ENCODE measurements around the gene PRLR.
"Not testable (repeated sequence)": the region's sequence is repeated elsewhere in the genome, so short reads cannot be mapped to it uniquely, and the experiment has no call there.

PRLR gene

GRCh38 chr5:35195472-35195852, 34.8 kb downstream of the PRLR start:
- DNase-seq (ENCODE audit: low read depth in 2 of 2), result no peak

GRCh38 chr5:35194635-35195471, 35.4 kb downstream of the PRLR start:
- no peak for DNase-seq (ENCODE audit: low read depth in 2 of 2)

- no peak for DNase-seq (ENCODE audit: low read depth in 2 of 2)
Measured at GRCh38 chr5:35192506-35192905, 37.8 kb downstream of the PRLR start.

- DNase-seq (ENCODE audit: low read depth in 2 of 2), result not testable (repeated sequence)
Measured at GRCh38 chr5:35189801-35190200, 40.5 kb downstream of the PRLR start.

GRCh38 chr5:35188031-35188457, 42.2 kb downstream of the PRLR start:
- no peak for DNase-seq (ENCODE audit: low read depth in 2 of 2)

- not testable (repeated sequence) for DNase-seq (ENCODE audit: low read depth in 2 of 2)
Measured at GRCh38 chr5:35187621-35188020, 42.7 kb downstream of the PRLR start.

GRCh38 chr5:35186749-35187148, 43.5 kb downstream of the PRLR start:
- DNase-seq (ENCODE audit: low read depth in 2 of 2), result no peak

- DNase-seq (ENCODE audit: low read depth in 2 of 2), result no peak
Measured at GRCh38 chr5:35185518-35185917, 44.8 kb downstream of the PRLR start.

- DNase-seq (ENCODE audit: low read depth in 2 of 2), result no peak
Measured at GRCh38 chr5:35183556-35183955, 46.7 kb downstream of the PRLR start.

- no peak for DNase-seq (ENCODE audit: low read depth in 2 of 2)
Measured at GRCh38 chr5:35182910-35183535, 47.3 kb downstream of the PRLR start.

GRCh38 chr5:35182486-35182885, 47.8 kb downstream of the PRLR start:
- no peak for DNase-seq (ENCODE audit: low read depth in 2 of 2)

- DNase-seq (ENCODE audit: low read depth in 2 of 2), result no peak
Measured at GRCh38 chr5:35180046-35180445, 50.2 kb downstream of the PRLR start.

- DNase-seq (ENCODE audit: low read depth in 2 of 2), result no peak
Measured at GRCh38 chr5:35177783-35178182, 52.5 kb downstream of the PRLR start.

GRCh38 chr5:35172533-35172932, 57.8 kb downstream of the PRLR start:
- no peak for DNase-seq (ENCODE audit: low read depth in 2 of 2)

- no peak for DNase-seq (ENCODE audit: low read depth in 2 of 2)
Measured at GRCh38 chr5:35171991-35172390, 58.3 kb downstream of the PRLR start.

GRCh38 chr5:35171078-35171477, 59.2 kb downstream of the PRLR start:
- no peak for DNase-seq (ENCODE audit: low read depth in 2 of 2)

- DNase-seq (ENCODE audit: low read depth in 2 of 2), result no peak
Measured at GRCh38 chr5:35166043-35166442, 64.2 kb downstream of the PRLR start.

- DNase-seq (ENCODE audit: low read depth in 2 of 2), result no peak
Measured at GRCh38 chr5:35164860-35165542, 65.3 kb downstream of the PRLR start.

- no peak for DNase-seq (ENCODE audit: low read depth in 2 of 2)
Measured at GRCh38 chr5:35163710-35164033, 66.6 kb downstream of the PRLR start.

GRCh38 chr5:35162848-35163709, 67.2 kb downstream of the PRLR start:
- DNase-seq (ENCODE audit: low read depth in 2 of 2), result no peak

GRCh38 chr5:35161652-35162273, 68.5 kb downstream of the PRLR start:
- DNase-seq (ENCODE audit: low read depth in 2 of 2), result no peak

Data from activated CD8-positive, alpha-beta memory T cell treated with anti-CD3 and anti-CD28 coated beads for 4 hours (primary cell).